AG09319 (cell line): Measurements from ENCODE around the gene GABRR1.

Experiments
- DNase-seq: peaks from one replicate; pipeline ENCODE4 v3.0.0-alpha.2; 2010; ENCODE audit warnings: low read depth; ENCODE audit errors: extremely low read depth
- TF ChIP-seq, protein P1 (sequence below): IDR thresholded peaks from 2 replicates; pipeline ENCODE4 v1.5.1; 2011; ENCODE audit warnings: low read depth, mild to moderate bottlenecking, inconsistent platforms, low read length, moderate library complexity

GABRR1 gene

DNA sequence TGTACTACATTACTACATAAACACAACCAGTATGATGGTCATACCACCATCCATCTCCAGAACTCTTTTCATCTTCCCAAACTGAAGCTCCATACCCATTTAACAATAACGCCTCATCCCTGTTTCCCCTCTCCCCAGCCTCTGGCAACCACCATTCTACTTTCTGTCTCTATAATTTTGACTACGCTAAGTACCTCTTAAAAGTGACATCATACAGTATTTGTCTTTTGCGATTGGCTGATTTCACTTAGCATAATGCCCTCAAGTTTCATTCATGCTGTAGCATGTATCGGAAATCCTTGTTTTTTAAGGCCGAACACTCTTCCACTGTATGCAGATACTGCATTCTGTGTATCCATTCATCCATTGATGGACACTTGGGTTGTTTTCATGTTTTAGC, 29.7 kb downstream of the GABRR1 start:
- DNase-seq, result no peak
- TF ChIP-seq, protein P1, sequence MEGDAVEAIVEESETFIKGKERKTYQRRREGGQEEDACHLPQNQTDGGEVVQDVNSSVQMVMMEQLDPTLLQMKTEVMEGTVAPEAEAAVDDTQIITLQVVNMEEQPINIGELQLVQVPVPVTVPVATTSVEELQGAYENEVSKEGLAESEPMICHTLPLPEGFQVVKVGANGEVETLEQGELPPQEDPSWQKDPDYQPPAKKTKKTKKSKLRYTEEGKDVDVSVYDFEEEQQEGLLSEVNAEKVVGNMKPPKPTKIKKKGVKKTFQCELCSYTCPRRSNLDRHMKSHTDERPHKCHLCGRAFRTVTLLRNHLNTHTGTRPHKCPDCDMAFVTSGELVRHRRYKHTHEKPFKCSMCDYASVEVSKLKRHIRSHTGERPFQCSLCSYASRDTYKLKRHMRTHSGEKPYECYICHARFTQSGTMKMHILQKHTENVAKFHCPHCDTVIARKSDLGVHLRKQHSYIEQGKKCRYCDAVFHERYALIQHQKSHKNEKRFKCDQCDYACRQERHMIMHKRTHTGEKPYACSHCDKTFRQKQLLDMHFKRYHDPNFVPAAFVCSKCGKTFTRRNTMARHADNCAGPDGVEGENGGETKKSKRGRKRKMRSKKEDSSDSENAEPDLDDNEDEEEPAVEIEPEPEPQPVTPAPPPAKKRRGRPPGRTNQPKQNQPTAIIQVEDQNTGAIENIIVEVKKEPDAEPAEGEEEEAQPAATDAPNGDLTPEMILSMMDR, result no peak

DNA sequence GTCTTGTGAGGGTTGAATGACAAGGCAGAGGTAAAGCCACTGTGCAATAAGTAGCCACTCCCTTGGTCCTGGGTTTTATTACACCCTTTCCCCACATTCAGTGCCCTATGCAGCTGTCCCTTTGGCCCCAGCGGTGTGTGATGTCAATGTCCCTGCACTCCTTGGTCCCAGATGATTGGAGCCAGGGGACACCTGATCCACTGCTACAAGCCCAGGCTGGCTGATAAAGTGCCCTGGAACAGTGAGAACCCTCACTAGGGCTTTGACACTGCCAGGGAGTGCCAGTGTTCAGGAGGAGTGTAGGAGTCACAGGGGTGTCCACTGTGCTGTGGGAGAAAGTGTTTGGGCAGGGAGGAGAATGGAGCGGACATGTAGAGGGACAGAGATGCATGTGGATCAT, 30.4 kb downstream of the GABRR1 start:
- TF ChIP-seq, protein P1, result no peak
- no peak for DNase-seq

DNA sequence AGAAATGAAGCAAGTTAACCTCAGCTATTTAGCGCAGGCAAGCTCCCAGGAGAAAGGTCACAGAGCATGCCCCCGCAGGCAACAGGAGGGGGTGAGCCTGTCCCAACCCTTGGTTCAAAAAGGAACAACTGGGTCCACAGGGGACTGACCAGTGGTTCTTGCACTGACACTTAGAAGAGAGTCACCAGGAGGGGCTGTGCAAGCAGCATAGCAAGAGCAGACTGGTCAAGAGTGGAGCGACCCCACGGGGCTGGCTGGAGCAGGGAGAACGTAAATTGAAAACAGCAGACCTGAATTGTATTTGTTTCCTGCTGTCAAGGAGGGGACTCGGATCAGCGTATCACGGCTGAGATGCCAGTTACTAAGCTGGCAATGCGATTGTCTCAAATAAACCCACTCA, 32.8 kb downstream of the GABRR1 start:
- DNase-seq, result no peak
- TF ChIP-seq, protein P1, result no peak

DNA sequence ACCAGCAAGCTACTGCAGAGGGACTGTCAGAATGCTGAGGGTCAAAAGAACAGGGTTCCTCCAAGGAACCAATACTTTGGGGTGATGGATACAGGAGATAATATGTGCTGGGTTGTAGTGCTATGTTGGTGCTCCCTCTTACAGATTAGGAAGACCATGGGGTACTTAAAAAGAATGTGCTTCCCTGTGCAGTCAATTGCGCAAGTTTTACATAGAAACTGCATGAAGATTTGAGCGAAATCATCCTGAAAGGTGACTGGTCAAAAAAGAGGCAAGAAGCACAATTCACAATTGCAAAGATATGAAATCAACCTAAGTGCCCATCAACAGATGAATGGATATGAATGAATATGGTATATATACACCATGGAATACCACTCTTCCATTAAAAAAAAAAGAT, 33.9 kb downstream of the GABRR1 start:
- TF ChIP-seq, protein P1, result no peak
- DNase-seq, result no peak

DNA sequence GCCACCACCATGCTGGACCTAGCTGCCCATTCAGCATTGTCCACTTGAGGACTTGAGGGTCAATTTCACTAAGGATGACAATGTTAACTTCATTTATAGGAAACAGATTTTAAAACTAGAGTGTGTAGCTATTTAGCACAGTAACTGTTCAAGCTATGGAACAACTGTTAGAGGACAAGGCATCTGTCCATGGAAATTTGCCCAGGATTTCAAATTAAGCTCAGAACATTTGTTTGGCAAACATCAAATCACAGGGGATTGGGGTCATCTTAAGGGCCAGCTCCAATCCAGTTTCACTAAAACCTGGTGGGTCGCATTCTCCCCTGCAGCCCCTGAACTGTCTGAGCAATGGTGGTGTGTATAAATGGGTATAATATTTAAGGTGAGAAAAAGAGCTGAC, 36.2 kb downstream of the GABRR1 start:
- DNase-seq, result no peak
- TF ChIP-seq, protein P1, result no peak

DNA sequence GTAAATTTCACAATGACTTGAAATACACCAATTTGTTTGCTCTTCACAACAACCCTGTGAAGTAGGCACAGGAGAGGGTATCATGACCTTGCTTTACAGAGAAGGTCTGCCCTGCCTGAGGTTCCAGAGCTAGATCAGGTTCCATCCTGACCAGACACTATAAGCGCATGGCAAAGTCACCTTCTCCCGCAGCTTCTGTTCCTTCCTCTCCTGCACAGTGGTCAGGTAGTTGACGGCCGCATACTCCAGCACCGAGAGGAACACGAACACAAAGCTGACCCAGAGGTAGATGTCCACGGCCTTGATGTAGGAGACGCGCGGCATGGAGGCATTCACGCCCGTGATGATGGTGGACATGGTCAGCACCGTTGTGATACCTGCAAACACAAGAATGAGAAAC, 37.0 kb downstream of the GABRR1 start:
- TF ChIP-seq, protein P1, result no peak
- no peak for DNase-seq

DNA sequence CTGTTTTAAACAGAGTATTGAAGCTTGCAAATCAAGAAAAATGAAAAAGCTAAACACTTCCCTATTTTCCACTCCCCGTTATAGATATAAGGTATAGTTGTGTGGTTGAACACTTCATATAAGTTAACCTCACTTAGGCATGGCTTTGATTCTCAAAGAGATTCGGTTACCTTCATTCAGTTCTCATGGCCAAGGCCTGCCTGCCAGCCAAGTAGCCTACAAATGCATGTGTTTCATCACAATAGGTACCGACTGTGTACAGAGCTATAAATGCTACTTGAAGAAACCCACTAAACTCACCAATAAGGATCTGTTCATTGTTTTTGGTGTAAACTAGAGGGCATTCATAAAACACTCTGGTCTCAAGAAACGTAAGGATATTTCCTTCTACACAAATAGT, 43.5 kb downstream of the GABRR1 start:
- TF ChIP-seq, protein P1, result no peak
- DNase-seq, result no peak
